Ovary (tissue), 9 donors: ENCODE results near the gene SULT2B1. TPM values are rescaled to one million over a fixed set of nuclear protein-coding genes. Genes with fewer than 3 reads are reported as not detected.

Experiments
- DNase-seq, 5 donors: peaks; one replicate each; pipeline ENCODE4 v3.0.0-alpha.2; 2019 to 2020
- H3K27ac ChIP-seq, 2 donors: fragments of 200-600 bp; one replicate each; pipeline versions ENCODE4 v1.5.1 to v1.8.0; 2019 to 2022
- H3K27me3 ChIP-seq: fragments of 200-600 bp; one replicate; pipeline ENCODE4 v1.8.0; 2022
- H3K36me3 ChIP-seq: fragments of 200-600 bp; sonication (generic); one replicate; pipeline ENCODE4 v1.5.1; 2019
- H3K4me1 ChIP-seq: one replicate; pipeline ENCODE4 v1.8.1; 2013; ENCODE audit warnings: mild to moderate bottlenecking, moderate library complexity; ENCODE audit not compliant: insufficient read depth
- H3K4me3 ChIP-seq: fragments of 200-600 bp; sonication (generic); one replicate; pipeline ENCODE4 v1.5.1; 2017
- H3K9me3 ChIP-seq, 2 donors: fragments of 200-600 bp in 1 of 2; sonication (generic) in 1 of 2; one replicate each; pipeline versions ENCODE4 v1.5.1 to v1.8.1; 2013 to 2019; ENCODE audit warnings: mild to moderate bottlenecking in 1 of 2, moderate library complexity in 1 of 2
- CTCF ChIP-seq, 3 donors: fragments of 450-650 bp in 2 of 3; fragments of 200-600 bp in 1 of 3; IDR thresholded peaks; one replicate each; pipeline versions ENCODE4 v1.5.1 to v1.8.0; 2016 to 2022; ENCODE audit warnings: antibody characterized with exemption in 3 of 3, mild to moderate bottlenecking in 1 of 3
- EP300 ChIP-seq: sonication (generic); formaldehyde crosslinking; IDR thresholded peaks from one replicate; pipeline ENCODE4 v1.6.1; 2017; ENCODE audit warnings: antibody characterized with exemption
- POLR2A ChIP-seq: fragments of 450-650 bp; IDR thresholded peaks from one replicate; pipeline ENCODE4 v1.6.1; 2017; ENCODE audit warnings: antibody characterized with exemption, mild to moderate bottlenecking, moderate library complexity
- WGBS, 3 donors: extraction: QIAGEN DNeasy Blood & Tissue Kit in 1 of 3; methylation state at CpG; one replicate each; pipeline versions ENCODE4 v1.1.5 to v1.1.7; 2013 to 2017; 5-methylcytosine and 5-hydroxymethylcytosine counted together
- intact Hi-C, 4 donors: fragments of 100-400 bp; cut with DNase I; formaldehyde crosslinking; loops; one replicate each; pipeline versions ENCODE4 v1.11.0 to v1.15.1; 2022 to 2023
- polyA plus RNA-seq, 2 donors: library from polyadenylated mRNA; stranded (reverse); fragments of 200-250 nt in 1 of 2; fragments of 350-450 nt in 1 of 2; fragmentation: Illumina TruSeq in 1 of 2; extraction: RNeasy Lipid Tissue Mini Kit (QIAGEN cat#74804) in 1 of 2; gene quantifications; one replicate each; pipeline ENCODE4 v1.2.3, GENCODE V29; 2013 to 2014
- total RNA-seq, 7 donors: library from RNA; depleted of rRNA in 2 of 7; stranded (reverse); fragments of >200 nt in 2 of 7; fragmentation: NEBNext Ultra II Directional in 3 of 7; extraction: Animal tissue kit (Norgen Biotek cat#: 25700) in 3 of 7; gene quantifications; one replicate each; pipeline versions ENCODE4 v1.1.0 to v1.2.4, GENCODE V29; 2016 to 2023
- donor health status: DM: no; HTN: no; CAD: no; lungs with moderate emphysema.
- donor health status: DM: no; HTN: no; CAD: no.
- donor health status: Bipolar disorder and iron deficiency.
- donor health status: DM: yes; HTN: yes; CAD: no.
- donor health status: DM: no; HTN: no; CAD: no.
- donor health status: DM: yes; HTN: yes; CAD: no.

The SULT2B1 gene
- total and polyA plus RNA-seq, 9 donors: 0.10 to 0.20 TPM; not detected in 7

DNA sequence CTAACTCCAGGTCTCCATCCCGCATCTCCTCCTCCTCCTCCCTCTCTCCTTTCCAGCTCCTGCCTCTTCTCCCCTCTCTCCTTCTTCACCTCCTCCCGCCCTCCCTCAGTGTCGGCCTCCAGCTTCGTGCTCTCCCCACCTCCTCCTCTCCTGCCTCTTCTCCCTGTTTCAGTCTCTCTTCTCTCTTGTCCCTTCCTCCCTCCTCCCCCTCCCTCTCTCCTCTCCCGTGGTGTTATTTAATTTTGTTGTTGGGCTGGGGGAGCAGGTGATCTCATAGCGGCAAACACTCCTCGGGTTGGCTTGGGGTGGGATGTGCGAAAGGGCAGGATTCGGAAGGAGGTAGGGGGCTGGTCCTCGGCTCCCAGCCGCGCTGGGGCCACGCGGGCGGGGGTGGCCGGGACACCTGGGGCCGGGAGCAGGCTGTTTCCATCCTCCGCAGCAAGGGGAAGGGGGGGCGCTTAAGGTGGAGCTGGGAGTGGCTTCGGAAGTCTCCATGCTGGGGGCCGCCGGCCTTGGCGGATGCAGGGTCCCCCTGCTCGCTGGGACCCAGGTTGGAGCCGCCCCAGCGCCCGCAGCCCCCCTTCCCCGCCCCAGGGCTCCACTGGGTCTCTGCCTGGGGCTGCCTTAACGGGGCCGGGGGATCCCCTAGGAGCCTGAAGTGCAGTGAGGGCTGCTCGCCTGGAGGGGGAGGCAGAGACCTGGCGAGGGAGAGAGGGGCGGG is 94.2 kb downstream of the SULT2B1 start, which contains the start of gene CA11:
Gene CA11 (minus strand): TSS at position 187 of the 721 bp plus-strand sequence. CDS start 555 bp downstream, outside the sequence.
- 0% methylated on average over 30 to 33 of the region's 33 CpGs for WGBS, 3 donors
- peak within 1 kb of the TSS; percentile 92 to 97 for H3K27ac ChIP-seq

GRCh38 chr19:48646722-48647216 is 94.8 kb downstream of the SULT2B1 start:
- Histone ChIP-seq H3K4me1 (peaks cover 4% of the 10 kb centered on the region), H3K36me3 (no peaks in the 10 kb centered on the region), H3K9me3 (no peaks in the 10 kb centered on the region), H3K27ac (peak overlapping the region; percentile 92 to 97), H3K27me3 (no peaks in the 10 kb centered on the region), H3K4me3 (peak overlapping the region; percentile 56)
- 6 to 10% (median 7%) methylated on average over 7 to 10 of the region's 10 CpGs for WGBS, 3 donors
- intact Hi-C loops: loop anchor here in 2 of 4 donors (5.0 to 10.0 kb wide), 3 partner anchors 68 to 321 kb away; partner anchors contain the start of genes FTL (in 1 of the 2) and MAMSTR (in 1 of the 2)
- DNase-seq: no peak
- TF ChIP-seq EP300 (no peak), CTCF (IDR thresholded peaks at IDR 0.05) (no peak), POLR2A (no peak)

More for the DNA sequence above, 94.2 kb downstream of the SULT2B1 start, which contains the start of gene CA11:
- H3K9me3 ChIP-seq: no peaks in the 10 kb centered on the region
- H3K27me3 ChIP-seq: no peaks in the 10 kb centered on the region
- TF ChIP-seq POLR2A (peak; percentile 71), EP300 (no peak), CTCF (IDR thresholded peaks at IDR 0.05) (peak; percentile 94 to 95 (median 94))
- H3K4me1 ChIP-seq: peaks cover 4% of the 10 kb centered on the region
- peak within 1 kb of the TSS; percentile 56 for H3K4me3 ChIP-seq
- peak; percentile 93 to 95 (median 94) for DNase-seq
- intact Hi-C loops: loop anchor here in 2 of 4 donors (5.0 to 10.0 kb wide), 3 partner anchors 69 to 321 kb away; partner anchors contain the start of genes FTL (in 1 of the 2) and MAMSTR (in 1 of the 2)
- H3K36me3 ChIP-seq: no peaks in the 10 kb centered on the region

- H3K4me1 ChIP-seq: peaks cover 4% of the 10 kb centered on the region
- no peak for DNase-seq
- no peaks in the 10 kb centered on the region for H3K9me3 ChIP-seq
- H3K27ac ChIP-seq: no peak overlapping the region
- intact Hi-C loops: loop anchor here in 2 of 4 donors (5.0 to 10.0 kb wide), 3 partner anchors 67 to 319 kb away; partner anchors contain the start of genes FTL (in 1 of the 2) and MAMSTR (in 1 of the 2)
- no peaks in the 10 kb centered on the region for H3K27me3 ChIP-seq
- H3K4me3 ChIP-seq: no peak overlapping the region
- TF ChIP-seq CTCF (IDR thresholded peaks at IDR 0.05) (no peak), POLR2A (no peak), EP300 (no peak)
- 57 to 70% (median 69%) methylated on average over 2 of the region's 2 CpGs for WGBS, 3 donors
- H3K36me3 ChIP-seq: no peaks in the 10 kb centered on the region
Observed at GRCh38 chr19:48648134-48648533, 96.2 kb downstream of the SULT2B1 start.

Other genes starting within 250 kb of the SULT2B1 start
- gene EMP3, start 226.6 kb upstream of the SULT2B1 start, total RNA-seq: 100 to 1,000 TPM in 5 of 7 donors, 10 to 100 TPM in 2; 23.2 to 148 (median 120) TPM
- 100 to 1,000 TPM in 1 of 2 donors, 10 to 100 TPM in 1; 92.5 to 163 TPM for gene EMP3, start 226.6 kb upstream of the SULT2B1 start, polyA plus RNA-seq
- 1 to 10 TPM; 3.3 to 9.7 (median 7.7) TPM for gene TMEM143, start 188.2 kb upstream of the SULT2B1 start, total RNA-seq
- gene TMEM143, start 188.2 kb upstream of the SULT2B1 start, polyA plus RNA-seq: 1 to 10 TPM; 4.1 to 6.0 TPM
- not detected for gene SYNGR4, start 187.8 kb upstream of the SULT2B1 start, total RNA-seq
- not detected for gene SYNGR4, start 187.8 kb upstream of the SULT2B1 start, polyA plus RNA-seq
- 100 to 1,000 TPM in 6 of 7 donors, 10 to 100 TPM in 1; 94.0 to 202 (median 170) TPM for gene KDELR1, start 160.6 kb upstream of the SULT2B1 start, total RNA-seq
- 100 to 1,000 TPM; 180 to 333 TPM for gene KDELR1, start 160.6 kb upstream of the SULT2B1 start, polyA plus RNA-seq
- under 1 TPM in 6 of 7 donors, not detected in 1; 0.10 to 0.32 (median 0.18) TPM for gene GRIN2D, start 158.5 kb upstream of the SULT2B1 start, total RNA-seq
- gene GRIN2D, start 158.5 kb upstream of the SULT2B1 start, polyA plus RNA-seq: under 1 TPM; 0.12 TPM
- 10 to 100 TPM; 16.5 to 41.9 (median 32.5) TPM for gene GRWD1, start 106.2 kb upstream of the SULT2B1 start, total RNA-seq
- 10 to 100 TPM in 1 of 2 donors, 1 to 10 TPM in 1; 9.5 to 14.8 TPM for gene GRWD1, start 106.2 kb upstream of the SULT2B1 start, polyA plus RNA-seq
- gene KCNJ14, start 96.6 kb upstream of the SULT2B1 start, total RNA-seq: 1 to 10 TPM in 5 of 7 donors, under 1 TPM in 2; 0.48 to 2.2 (median 1.4) TPM
- under 1 TPM; 0.56 to 0.63 TPM for gene KCNJ14, start 96.6 kb upstream of the SULT2B1 start, polyA plus RNA-seq
- gene CYTH2, start 82.8 kb upstream of the SULT2B1 start, total RNA-seq: 10 to 100 TPM; 38.5 to 66.5 (median 49.4) TPM
- 10 to 100 TPM; 27.6 to 58.2 TPM for gene CYTH2, start 82.8 kb upstream of the SULT2B1 start, polyA plus RNA-seq
- gene LMTK3, start 40.3 kb upstream of the SULT2B1 start, total RNA-seq: 1 to 10 TPM in 1 of 7 donors, under 1 TPM in 6; 0.38 to 2.5 (median 0.50) TPM
- under 1 TPM in 1 of 2 donors, not detected in 1; 0.27 TPM for gene LMTK3, start 40.3 kb upstream of the SULT2B1 start, polyA plus RNA-seq
- not detected for gene SPACA4, start 54.6 kb downstream of the SULT2B1 start, total RNA-seq
- gene SPACA4, start 54.6 kb downstream of the SULT2B1 start, polyA plus RNA-seq: not detected
- gene FAM83E, start 62.9 kb downstream of the SULT2B1 start, total RNA-seq: 1 to 10 TPM in 5 of 7 donors, not detected in 2; 1.1 to 6.9 (median 1.5) TPM
- under 1 TPM in 1 of 2 donors, not detected in 1; 0.16 TPM for gene FAM83E, start 62.9 kb downstream of the SULT2B1 start, polyA plus RNA-seq
- 1,000 to 10,000 TPM; 2,699 to 8,435 (median 3,584) TPM for gene RPL18, start 67.0 kb downstream of the SULT2B1 start, total RNA-seq
- 1,000 to 10,000 TPM; 1,780 to 6,110 TPM for gene RPL18, start 67.0 kb downstream of the SULT2B1 start, polyA plus RNA-seq
- gene SPHK2, start 67.3 kb downstream of the SULT2B1 start, total RNA-seq: 10 to 100 TPM; 12.3 to 37.2 (median 27.0) TPM
- 10 to 100 TPM in 1 of 2 donors, 1 to 10 TPM in 1; 2.9 to 24.5 TPM for gene SPHK2, start 67.3 kb downstream of the SULT2B1 start, polyA plus RNA-seq
- 10 to 100 TPM; 19.7 to 69.8 (median 34.6) TPM for gene DBP, start 85.2 kb downstream of the SULT2B1 start, total RNA-seq
- gene DBP, start 85.2 kb downstream of the SULT2B1 start, polyA plus RNA-seq: 10 to 100 TPM; 19.8 to 29.0 TPM
- 10 to 100 TPM; 14.9 to 52.5 (median 40.8) TPM for gene CA11, start 94.0 kb downstream of the SULT2B1 start, total RNA-seq
- gene CA11, start 94.0 kb downstream of the SULT2B1 start, polyA plus RNA-seq: 10 to 100 TPM; 43.1 to 53.1 TPM
- gene NTN5, start 120.8 kb downstream of the SULT2B1 start, total RNA-seq: 1 to 10 TPM in 6 of 7 donors, under 1 TPM in 1; 0.23 to 3.8 (median 2.2) TPM
- 1 to 10 TPM in 1 of 2 donors, under 1 TPM in 1; 0.55 to 1.4 TPM for gene NTN5, start 120.8 kb downstream of the SULT2B1 start, polyA plus RNA-seq
- 1 to 10 TPM in 5 of 7 donors, not detected in 2; 1.0 to 2.5 (median 2.4) TPM for gene FUT2, start 143.8 kb downstream of the SULT2B1 start, total RNA-seq
- under 1 TPM; 0.10 to 0.23 TPM for gene FUT2, start 143.8 kb downstream of the SULT2B1 start, polyA plus RNA-seq
- gene MAMSTR, start 167.6 kb downstream of the SULT2B1 start, total RNA-seq: 10 to 100 TPM in 5 of 7 donors, 1 to 10 TPM in 2; 1.3 to 17.1 (median 11.2) TPM
- gene MAMSTR, start 167.6 kb downstream of the SULT2B1 start, polyA plus RNA-seq: 1 to 10 TPM; 3.7 to 5.7 TPM
- 10 to 100 TPM in 5 of 7 donors, 1 to 10 TPM in 2; 4.9 to 25.9 (median 14.2) TPM for gene RASIP1, start 188.4 kb downstream of the SULT2B1 start, total RNA-seq
- 10 to 100 TPM in 1 of 2 donors, 1 to 10 TPM in 1; 4.1 to 18.4 TPM for gene RASIP1, start 188.4 kb downstream of the SULT2B1 start, polyA plus RNA-seq
- gene IZUMO1, start 194.7 kb downstream of the SULT2B1 start, total RNA-seq: under 1 TPM in 2 of 7 donors, not detected in 5; 0.11 to 0.67 TPM
- gene IZUMO1, start 194.7 kb downstream of the SULT2B1 start, polyA plus RNA-seq: under 1 TPM; 0.08 to 0.13 TPM
- gene FUT1, start 200.5 kb downstream of the SULT2B1 start, total RNA-seq: 1 to 10 TPM in 3 of 7 donors, under 1 TPM in 4; 0.48 to 4.0 (median 0.87) TPM
- 1 to 10 TPM; 1.3 to 1.4 TPM for gene FUT1, start 200.5 kb downstream of the SULT2B1 start, polyA plus RNA-seq
- gene FGF21, start 203.4 kb downstream of the SULT2B1 start, total RNA-seq: not detected
- gene FGF21, start 203.4 kb downstream of the SULT2B1 start, polyA plus RNA-seq: not detected